SK-N-SH treated with all-trans-retinoic acid at 6 μM for 48 hours (cell line): Measurements from ENCODE around the gene KDELR3.

Experiments
- ARNTL ChIP-seq: fragments of 450-650 bp; formaldehyde crosslinking; IDR thresholded peaks from 2 replicates; pipeline ENCODE4 v1.5.0; 2020; ENCODE audit warnings: low read depth, mild to moderate bottlenecking, moderate library complexity, borderline replicate concordance
- CSDC2 ChIP-seq: fragments of 250-450 bp; sonication (Bioruptor Pico); IDR thresholded peaks from 2 replicates; pipeline ENCODE4 v1.5.0; 2020; ENCODE audit warnings: mild to moderate bottlenecking, moderate library complexity
- ESRRG ChIP-seq: fragments of 250-450 bp; sonication (Bioruptor Pico); IDR thresholded peaks from 2 replicates; pipeline ENCODE4 v1.6.1; 2021; ENCODE audit warnings: mild to moderate bottlenecking
- OSR1 ChIP-seq: fragments of 250-450 bp; sonication (Bioruptor Pico); IDR thresholded peaks from 2 replicates; pipeline ENCODE4 v1.8.0; 2022; ENCODE audit warnings: moderate library complexity, mild to moderate bottlenecking, inconsistent platforms
- RARB ChIP-seq: fragments of 250-450 bp; sonication (Bioruptor Pico); IDR thresholded peaks from 2 replicates; pipeline ENCODE4 v1.8.0; 2021; ENCODE audit warnings: mild to moderate bottlenecking, moderate library complexity
- SNAI2 ChIP-seq: fragments of 250-450 bp; sonication (Bioruptor Pico); IDR thresholded peaks from 2 replicates; pipeline ENCODE4 v1.5.0; 2020; ENCODE audit warnings: mild to moderate bottlenecking, moderate library complexity
- TOX ChIP-seq: fragments of 250-450 bp; sonication (Bioruptor Pico); IDR thresholded peaks from 2 replicates; pipeline ENCODE4 v1.8.0; 2021; ENCODE audit warnings: mild to moderate bottlenecking, moderate library complexity, borderline replicate concordance
- ZC3H10 ChIP-seq: fragments of 250-450 bp; sonication (Bioruptor Pico); IDR thresholded peaks from 2 replicates; pipeline ENCODE4 v1.5.1; 2021; ENCODE audit warnings: mild to moderate bottlenecking, moderate library complexity
- ZFP3 ChIP-seq: fragments of 250-450 bp; sonication (Bioruptor Pico); IDR thresholded peaks from 2 replicates; pipeline ENCODE4 v1.5.0; 2020; ENCODE audit warnings: mild to moderate bottlenecking, moderate library complexity
- ZNF70 ChIP-seq: fragments of 450-650 bp; formaldehyde crosslinking; IDR thresholded peaks from 2 replicates; pipeline ENCODE4 v1.5.0; 2020; ENCODE audit warnings: mild to moderate bottlenecking, moderate library complexity
- TF ChIP-seq, protein P1 (sequence below): fragments of 250-450 bp; sonication (Bioruptor Pico); IDR thresholded peaks from 2 replicates; pipeline ENCODE4 v1.8.0; 2020; ENCODE audit warnings: mild to moderate bottlenecking, moderate library complexity, borderline replicate concordance
- TF ChIP-seq, protein P2 (sequence below): fragments of 250-450 bp; sonication (Bioruptor Pico); IDR thresholded peaks from 2 replicates; pipeline ENCODE4 v1.5.1; 2021; ENCODE audit warnings: mild to moderate bottlenecking, moderate library complexity

DNA sequence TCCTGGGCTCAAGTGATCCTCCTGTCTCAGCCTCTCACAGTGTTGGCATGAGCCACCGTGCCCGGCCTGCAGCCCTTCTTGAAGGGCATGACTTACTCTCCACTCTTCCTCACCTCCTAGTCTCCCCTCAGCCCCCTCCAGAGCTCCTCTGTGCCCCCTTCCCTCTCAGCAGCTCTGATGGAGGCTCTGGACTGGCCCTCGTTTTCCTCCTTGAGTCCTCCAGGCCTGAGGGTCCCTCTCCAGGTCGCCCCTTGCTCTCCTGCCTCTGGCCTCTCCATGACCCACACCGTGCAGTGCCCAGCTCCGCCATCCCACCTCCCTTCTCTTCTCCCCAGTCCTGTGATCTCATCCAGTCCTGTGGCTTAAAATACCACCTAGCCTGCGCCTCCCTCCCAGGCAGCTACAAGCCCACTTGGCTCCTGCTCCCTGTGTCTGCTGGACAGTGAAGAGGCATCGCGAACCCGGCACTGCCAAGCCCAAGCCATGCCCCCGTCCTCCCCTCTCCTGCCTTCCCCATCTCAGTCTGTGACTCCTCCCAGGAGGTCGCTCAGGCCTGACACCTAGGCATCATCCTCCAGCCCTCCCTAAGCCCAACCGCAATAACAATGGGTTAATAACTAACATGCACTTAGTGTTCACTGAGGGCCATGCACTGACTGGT, 24.8 kb upstream of the KDELR3 start:
- no peak for TF ChIP-seq OSR1
- TF ChIP-seq SNAI2 (CRISPR knock-in tag): no peak
- no peak for TF ChIP-seq TOX
- TF ChIP-seq, protein P1, sequence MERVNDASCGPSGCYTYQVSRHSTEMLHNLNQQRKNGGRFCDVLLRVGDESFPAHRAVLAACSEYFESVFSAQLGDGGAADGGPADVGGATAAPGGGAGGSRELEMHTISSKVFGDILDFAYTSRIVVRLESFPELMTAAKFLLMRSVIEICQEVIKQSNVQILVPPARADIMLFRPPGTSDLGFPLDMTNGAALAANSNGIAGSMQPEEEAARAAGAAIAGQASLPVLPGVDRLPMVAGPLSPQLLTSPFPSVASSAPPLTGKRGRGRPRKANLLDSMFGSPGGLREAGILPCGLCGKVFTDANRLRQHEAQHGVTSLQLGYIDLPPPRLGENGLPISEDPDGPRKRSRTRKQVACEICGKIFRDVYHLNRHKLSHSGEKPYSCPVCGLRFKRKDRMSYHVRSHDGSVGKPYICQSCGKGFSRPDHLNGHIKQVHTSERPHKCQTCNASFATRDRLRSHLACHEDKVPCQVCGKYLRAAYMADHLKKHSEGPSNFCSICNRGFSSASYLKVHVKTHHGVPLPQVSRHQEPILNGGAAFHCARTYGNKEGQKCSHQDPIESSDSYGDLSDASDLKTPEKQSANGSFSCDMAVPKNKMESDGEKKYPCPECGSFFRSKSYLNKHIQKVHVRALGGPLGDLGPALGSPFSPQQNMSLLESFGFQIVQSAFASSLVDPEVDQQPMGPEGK (CRISPR knock-in tag): no peak
- no peak for TF ChIP-seq ZFP3 (CRISPR knock-in tag)
- no peak for TF ChIP-seq ARNTL (CRISPR knock-in tag)
- TF ChIP-seq ZC3H10 (CRISPR knock-in tag): no peak
- TF ChIP-seq ZNF70: no peak
- TF ChIP-seq CSDC2: no peak
- no peak for TF ChIP-seq ESRRG (CRISPR knock-in tag)
- no peak for TF ChIP-seq RARB
- TF ChIP-seq, protein P2, sequence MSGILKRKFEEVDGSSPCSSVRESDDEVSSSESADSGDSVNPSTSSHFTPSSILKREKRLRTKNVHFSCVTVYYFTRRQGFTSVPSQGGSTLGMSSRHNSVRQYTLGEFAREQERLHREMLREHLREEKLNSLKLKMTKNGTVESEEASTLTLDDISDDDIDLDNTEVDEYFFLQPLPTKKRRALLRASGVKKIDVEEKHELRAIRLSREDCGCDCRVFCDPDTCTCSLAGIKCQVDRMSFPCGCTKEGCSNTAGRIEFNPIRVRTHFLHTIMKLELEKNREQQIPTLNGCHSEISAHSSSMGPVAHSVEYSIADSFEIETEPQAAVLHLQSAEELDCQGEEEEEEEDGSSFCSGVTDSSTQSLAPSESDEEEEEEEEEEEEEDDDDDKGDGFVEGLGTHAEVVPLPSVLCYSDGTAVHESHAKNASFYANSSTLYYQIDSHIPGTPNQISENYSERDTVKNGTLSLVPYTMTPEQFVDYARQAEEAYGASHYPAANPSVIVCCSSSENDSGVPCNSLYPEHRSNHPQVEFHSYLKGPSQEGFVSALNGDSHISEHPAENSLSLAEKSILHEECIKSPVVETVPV: no peak
